Testis (tissue), 3 donors: Measurements from ENCODE around the gene PEX13. TPM values are rescaled to one million over a fixed set of nuclear protein-coding genes. Genes with fewer than 3 reads are reported as not detected.
"Not testable (repeated sequence)": the region's sequence is repeated elsewhere in the genome, so short reads cannot be mapped to it uniquely, and the experiment has no call there.

Source experiments
- DNase-seq: peaks from one replicate; pipeline ENCODE4 v3.0.0-alpha.2; 2019
- H3K27ac ChIP-seq, 2 donors: fragments of 200-600 bp; sonication (generic); one replicate each; pipeline ENCODE4 v1.5.1; 2019
- H3K27me3 ChIP-seq: fragments of 200-600 bp; sonication (generic); one replicate; pipeline ENCODE4 v1.5.1; 2019
- H3K36me3 ChIP-seq: fragments of 200-600 bp; sonication (generic); one replicate; pipeline ENCODE4 v1.5.1; 2017; ENCODE audit warnings: low read depth; ENCODE audit errors: missing control alignments
- H3K4me1 ChIP-seq: fragments of 200-600 bp; sonication (generic); one replicate; pipeline ENCODE4 v1.5.1; 2019
- H3K4me3 ChIP-seq, 2 donors: fragments of 200-600 bp; sonication (generic); one replicate each; pipeline ENCODE4 v1.5.1; 2017 to 2019
- H3K9me3 ChIP-seq: fragments of 200-600 bp; sonication (generic); one replicate; pipeline ENCODE4 v1.5.1; 2017
- CTCF ChIP-seq, 3 experiments: fragments of 450-650 bp in 2 of 3; fragments of 200-600 bp in 1 of 3; sonication (generic) in 1 of 3; IDR thresholded peaks; one replicate each; pipeline ENCODE4 v1.5.1; 2016 to 2019; ENCODE audit warnings: antibody characterized with exemption in 3 of 3, mild to moderate bottlenecking in 2 of 3, moderate library complexity in 1 of 3
- POLR2A ChIP-seq: fragments of 450-650 bp; IDR thresholded peaks from one replicate; pipeline ENCODE4 v1.6.1; 2017; ENCODE audit warnings: antibody characterized with exemption, mild to moderate bottlenecking, moderate library complexity
- whole genome bisulfite sequencing, 2 donors: methylation state at CpG; one replicate each; pipeline ENCODE4 v1.1.5; 2018; 5-methylcytosine and 5-hydroxymethylcytosine counted together
- intact Hi-C: fragments of 100-400 bp; cut with DNase I; formaldehyde crosslinking; loops from one replicate; pipeline ENCODE4 v1.15.1; 2023; ENCODE audit warnings: low total_unique reads
- polyA plus RNA-seq: library from polyadenylated mRNA; stranded (reverse); fragments of 350-450 nt; fragmentation: Illumina TruSeq; extraction: RNeasy Lipid Tissue Mini Kit (QIAGEN cat#74804); gene quantifications from one replicate; pipeline ENCODE4 v1.2.3, GENCODE V29; 2014; ENCODE audit warnings: low read depth, low replicate concordance; ENCODE audit not compliant: insufficient read depth
- total RNA-seq, 2 donors: library from RNA; depleted of rRNA; stranded (reverse); fragments of >200 nt; gene quantifications; one replicate each; pipeline ENCODE4 v1.2.3, GENCODE V29; 2016

PEX13 gene
- total and polyA plus RNA-seq, 3 donors from 2014 or later = 34.6 to 44.3 (median 39.0) TPM

- H3K9me3 ChIP-seq = no peaks in the 10 kb centered on the region
- no peaks in the 10 kb centered on the region for H3K27me3 ChIP-seq
- intact Hi-C loops = no loop called here
- WGBS, 2 donors = 84 to 85% methylated on average over 3 of the region's 3 CpGs
- TF ChIP-seq POLR2A (no peak), CTCF (IDR thresholded peaks at IDR 0.05) (no peak)
- H3K4me3 ChIP-seq = no peak overlapping the region
- H3K4me1 ChIP-seq = no peaks in the 10 kb centered on the region
- no peak for DNase-seq
- no peak overlapping the region for H3K27ac ChIP-seq
- H3K36me3 ChIP-seq = no peaks in the 10 kb centered on the region
Measured at GRCh38 chr2:60980071-60980815, 37.3 kb upstream of the PEX13 start.

GRCh38 chr2:60982066-60982465, 35.5 kb upstream of the PEX13 start:
- WGBS, 2 donors = 93 to 96% methylated on average over 3 of the region's 3 CpGs
- H3K27ac ChIP-seq, H3K4me3 ChIP-seq, intact Hi-C loops, H3K36me3 ChIP-seq, DNase-seq, H3K4me1 ChIP-seq, H3K9me3 ChIP-seq, H3K27me3 ChIP-seq: not testable (repeated sequence)

- TF ChIP-seq POLR2A (no peak), CTCF (IDR thresholded peaks at IDR 0.05) (no peak)
- H3K36me3 ChIP-seq = no peaks in the 10 kb centered on the region
- no peak overlapping the region for H3K27ac ChIP-seq
- H3K27me3 ChIP-seq = no peaks in the 10 kb centered on the region
- DNase-seq = no peak
- H3K4me3 ChIP-seq = no peak overlapping the region
- H3K4me1 ChIP-seq = no peaks in the 10 kb centered on the region
- no peaks in the 10 kb centered on the region for H3K9me3 ChIP-seq
- intact Hi-C loops = no loop called here
- 87 to 90% methylated on average over 1 of the region's 1 CpG for WGBS, 2 donors
Measured at GRCh38 chr2:60984720-60985119, 32.8 kb upstream of the PEX13 start.

- no peaks in the 10 kb centered on the region for H3K4me1 ChIP-seq
- TF ChIP-seq CTCF (IDR thresholded peaks at IDR 0.05) (no peak), POLR2A (no peak)
- intact Hi-C loops = no loop called here
- H3K27ac ChIP-seq = no peak overlapping the region
- no peaks in the 10 kb centered on the region for H3K27me3 ChIP-seq
- H3K9me3 ChIP-seq = no peaks in the 10 kb centered on the region
- no peak overlapping the region for H3K4me3 ChIP-seq
- DNase-seq = no peak
- 88 to 89% methylated on average over 2 of the region's 2 CpGs for WGBS, 2 donors
- H3K36me3 ChIP-seq = no peaks in the 10 kb centered on the region
Measured at GRCh38 chr2:60987041-60987440, 30.5 kb upstream of the PEX13 start.

- DNase-seq, intact Hi-C loops, H3K4me1 ChIP-seq, H3K4me3 ChIP-seq, H3K27ac ChIP-seq, H3K36me3 ChIP-seq, H3K9me3 ChIP-seq, H3K27me3 ChIP-seq: not testable (repeated sequence)
- WGBS, 2 donors = 91 to 92% methylated on average over 8 of the region's 8 CpGs
Measured at GRCh38 chr2:60987656-60988055, 29.9 kb upstream of the PEX13 start.

- Histone ChIP-seq H3K36me3 (no peaks in the 10 kb centered on the region), H3K27me3 (no peaks in the 10 kb centered on the region), H3K9me3 (no peaks in the 10 kb centered on the region), H3K27ac (no peak overlapping the region), H3K4me1 (no peaks in the 10 kb centered on the region), H3K4me3 (no peak overlapping the region)
- intact Hi-C loops = no loop called here
- DNase-seq = no peak
- 79 to 85% methylated on average over 2 of the region's 2 CpGs for WGBS, 2 donors
- TF ChIP-seq POLR2A (no peak), CTCF (IDR thresholded peaks at IDR 0.05) (no peak)
Measured at GRCh38 chr2:60989259-60989658, 28.3 kb upstream of the PEX13 start.
